HG03558 (cell line): ENCODE measurements around the gene HAND1.
A peak's percentile ranks its signal among the peaks of the same experiment; 100 is the strongest.

Experiments
- ATAC-seq: cut with Tn5 transposase; IDR thresholded peaks from one replicate; pipeline ENCODE4 v1.9.1; 2021; ENCODE audit warnings: moderate number of reproducible peaks; ENCODE audit not compliant: unreplicated experiment; ENCODE audit errors: extremely low read depth

HAND1 gene

DNA sequence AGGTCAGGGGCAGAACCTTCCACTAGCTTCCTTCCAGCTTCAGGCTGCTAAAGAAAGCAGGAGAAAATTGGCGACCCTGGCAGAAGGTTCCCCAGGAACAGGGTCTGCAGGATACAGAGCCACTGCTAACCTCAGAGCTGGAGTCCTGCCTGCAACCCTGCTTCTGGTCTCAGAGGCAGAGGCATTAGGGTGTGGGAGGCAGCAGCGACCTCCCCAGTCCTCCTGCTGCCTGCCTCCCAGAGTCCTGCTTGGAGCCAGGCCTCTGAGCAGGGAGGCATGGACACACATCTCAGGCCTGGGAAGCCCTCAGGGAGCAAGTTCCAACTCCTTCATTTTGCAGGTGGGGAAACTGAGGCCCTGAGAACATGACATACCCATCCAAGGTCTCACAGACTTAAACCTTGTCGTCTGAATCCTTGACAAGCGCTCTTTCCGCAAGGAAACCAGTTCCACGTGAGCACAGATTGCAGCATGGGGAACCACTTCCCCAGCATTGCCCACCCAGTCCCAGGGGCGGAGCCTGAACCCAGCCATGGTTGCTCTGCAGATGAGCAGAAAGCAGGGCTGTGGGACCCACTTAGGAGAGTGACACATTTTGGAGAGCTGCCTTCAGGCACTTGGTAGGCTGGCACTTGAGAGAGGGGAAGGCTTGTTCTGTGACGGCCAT lies 28.2 kb upstream of the HAND1 start:
- no peak for ATAC-seq

DNA sequence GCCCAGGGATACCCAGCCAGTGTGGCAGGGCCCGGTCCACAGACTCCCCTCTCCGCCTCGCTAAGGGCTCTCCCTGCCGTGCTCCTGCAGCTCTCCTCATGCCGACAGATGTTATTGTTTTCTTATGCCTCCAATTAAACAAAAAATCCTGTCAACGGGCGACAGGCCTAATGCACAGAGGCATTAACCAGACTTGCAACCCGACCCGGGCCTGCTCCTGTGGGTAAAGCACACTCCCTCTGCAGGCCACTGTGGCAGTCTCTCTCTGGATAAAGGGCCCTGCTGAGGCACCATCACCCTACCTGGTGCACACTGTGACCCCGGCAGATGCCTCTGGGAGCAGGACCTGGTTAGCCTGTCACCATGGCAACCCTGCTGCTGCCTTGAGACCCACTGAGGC lies 27.5 kb upstream of the HAND1 start:
- no peak for ATAC-seq

GRCh38 chr5:154503698-154504039 lies 25.6 kb upstream of the HAND1 start:
- ATAC-seq, result no peak

GRCh38 chr5:154502180-154502579 lies 24.2 kb upstream of the HAND1 start:
- ATAC-seq, result no peak

DNA sequence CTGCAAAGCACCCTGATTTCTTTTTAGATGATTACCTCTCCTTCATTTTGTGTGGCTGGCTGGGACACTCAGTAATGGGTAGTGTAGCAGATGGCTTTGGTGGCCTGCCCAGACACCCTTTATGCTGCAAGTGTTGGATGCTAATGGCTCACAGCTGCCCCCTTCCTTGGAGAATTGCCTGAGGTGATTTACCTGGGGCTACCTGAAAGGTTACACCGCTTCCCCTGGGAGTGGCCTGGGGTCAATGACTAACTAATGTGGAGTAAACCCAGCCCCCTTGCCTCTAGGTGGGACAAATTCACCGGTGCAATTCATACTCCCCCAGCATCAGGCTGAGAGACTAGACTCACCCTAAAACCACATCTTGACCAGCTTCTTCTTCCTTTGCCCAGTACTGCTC lies 23.5 kb upstream of the HAND1 start:
- ATAC-seq, result no peak

DNA sequence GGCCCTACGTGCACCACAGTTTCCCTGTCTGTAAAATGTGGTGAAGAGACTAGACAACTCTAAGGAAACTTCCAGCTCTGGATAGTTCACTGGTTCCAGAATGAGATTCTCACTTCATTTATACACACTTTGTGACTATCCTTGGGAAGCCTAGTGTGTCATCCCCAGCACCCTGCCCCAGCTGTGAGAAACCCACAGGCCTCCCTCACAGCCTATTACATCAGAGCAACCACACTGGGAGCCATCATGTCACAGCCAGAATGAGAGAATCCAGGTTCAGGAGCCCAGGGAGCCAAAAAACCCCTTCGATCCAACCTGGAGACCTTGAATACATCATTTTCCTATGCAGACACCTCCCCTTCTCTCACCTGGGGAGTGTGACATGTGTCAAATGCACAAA lies 21.0 kb upstream of the HAND1 start:
- no peak for ATAC-seq

DNA sequence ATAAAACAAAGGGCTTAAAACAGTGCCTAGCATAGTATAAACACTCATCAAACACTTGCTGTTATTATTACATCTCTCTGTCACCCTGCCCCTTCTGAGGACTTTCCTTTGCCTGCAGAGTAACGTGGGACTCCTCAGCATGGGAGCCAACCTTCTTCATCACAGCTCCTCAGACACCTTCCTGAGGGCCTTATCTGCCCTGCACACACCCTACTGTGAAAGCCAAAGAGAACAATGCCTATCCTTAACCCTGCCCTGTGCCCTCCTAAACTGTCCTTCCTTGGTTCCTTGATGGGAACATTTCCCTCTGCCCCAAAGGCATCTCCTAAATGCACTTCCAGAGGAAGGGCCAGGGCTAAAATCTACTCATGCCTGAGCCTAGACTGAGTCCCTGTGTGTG lies 20.6 kb upstream of the HAND1 start:
- no peak for ATAC-seq

GRCh38 chr5:154494036-154494435 lies 16.0 kb upstream of the HAND1 start:
- ATAC-seq, result no peak

GRCh38 chr5:154493274-154493673 lies 15.2 kb upstream of the HAND1 start:
- ATAC-seq, result no peak

DNA sequence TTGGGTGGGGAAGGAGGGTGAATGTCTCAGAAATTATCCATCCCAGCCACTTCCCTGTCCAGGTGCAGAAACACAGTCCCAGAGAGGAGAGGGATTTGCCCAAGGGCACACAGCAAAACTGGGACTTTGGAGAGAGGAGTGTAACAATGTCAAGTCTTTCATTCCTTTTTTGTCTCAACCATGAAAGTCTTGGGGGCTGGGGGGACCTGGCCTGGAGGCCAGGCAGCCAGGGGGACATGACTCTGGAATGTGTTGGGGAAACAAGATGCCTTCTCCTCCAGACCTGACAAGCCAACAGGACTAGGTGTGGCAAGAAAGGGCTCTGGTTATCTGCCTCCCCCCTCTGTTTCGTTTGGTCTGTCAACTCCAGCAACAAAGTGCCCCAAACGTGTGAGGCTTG lies 13.9 kb upstream of the HAND1 start:
- no peak for ATAC-seq

DNA sequence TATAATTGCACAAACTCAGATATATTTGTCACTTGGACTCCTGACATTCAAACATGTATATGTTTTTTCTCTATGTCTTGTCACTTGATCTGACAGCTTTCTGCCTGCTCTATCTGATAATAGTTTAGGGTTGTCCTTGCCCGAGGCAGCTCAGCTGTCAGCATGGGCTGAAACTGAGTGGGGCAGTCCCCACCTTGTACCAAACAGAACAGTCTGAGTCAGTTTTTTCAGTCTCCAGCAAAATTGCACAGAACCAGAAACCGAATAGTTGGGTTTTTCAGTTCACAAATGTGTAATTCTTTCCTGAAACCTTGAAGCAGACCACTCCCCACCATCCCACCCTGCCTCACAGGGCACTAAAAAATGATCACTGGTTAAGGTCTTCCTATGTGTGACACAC lies 9.5 kb upstream of the HAND1 start:
- ATAC-seq, result peak; percentile 98

- no peak for ATAC-seq
Measured at GRCh38 chr5:154486427-154486866, 8.4 kb upstream of the HAND1 start.

GRCh38 chr5:154485850-154486426 lies 7.9 kb upstream of the HAND1 start:
- ATAC-seq, result no peak

- no peak for ATAC-seq
Measured at GRCh38 chr5:154485096-154485491, 7.1 kb upstream of the HAND1 start.

DNA sequence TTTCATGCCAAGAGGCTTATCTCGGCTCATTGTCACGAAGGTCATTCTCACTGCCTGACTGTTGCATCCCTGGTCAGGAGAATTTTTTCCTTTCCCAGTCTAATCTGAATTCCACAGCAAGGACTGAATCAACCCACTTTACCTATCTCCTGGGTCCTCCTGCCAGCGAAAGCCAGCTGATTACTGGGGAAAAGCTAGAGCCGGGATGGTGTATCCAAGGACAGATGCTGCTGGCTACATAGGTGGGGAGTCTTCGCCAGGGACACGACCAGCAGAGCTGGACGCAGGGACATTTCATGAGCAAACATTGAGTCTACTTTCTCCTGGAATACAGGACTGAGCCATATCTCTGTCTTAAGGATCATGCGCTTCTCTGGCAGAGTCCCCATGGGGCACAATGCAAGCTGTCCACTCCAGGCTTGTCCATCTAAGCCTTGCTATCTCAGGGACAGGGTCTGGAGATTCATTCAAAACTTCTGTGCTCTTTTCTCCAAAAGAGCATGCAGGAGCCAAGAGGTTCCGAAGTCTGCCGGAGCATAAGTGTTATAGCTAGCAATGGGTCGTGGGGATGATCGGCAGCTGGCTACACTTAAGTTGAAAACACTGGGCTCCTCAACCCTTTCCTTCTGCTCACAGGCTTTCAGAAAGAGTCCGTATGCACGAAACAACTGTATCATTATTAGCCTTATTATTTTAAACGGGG lies 6.5 kb upstream of the HAND1 start:
- no peak for ATAC-seq

- no peak for ATAC-seq
Measured at GRCh38 chr5:154483654-154484392, 5.8 kb upstream of the HAND1 start.

GRCh38 chr5:154482528-154483449 lies 4.8 kb upstream of the HAND1 start:
- ATAC-seq, result no peak

GRCh38 chr5:154481584-154482381 lies 3.8 kb upstream of the HAND1 start:
- ATAC-seq, result no peak

DNA sequence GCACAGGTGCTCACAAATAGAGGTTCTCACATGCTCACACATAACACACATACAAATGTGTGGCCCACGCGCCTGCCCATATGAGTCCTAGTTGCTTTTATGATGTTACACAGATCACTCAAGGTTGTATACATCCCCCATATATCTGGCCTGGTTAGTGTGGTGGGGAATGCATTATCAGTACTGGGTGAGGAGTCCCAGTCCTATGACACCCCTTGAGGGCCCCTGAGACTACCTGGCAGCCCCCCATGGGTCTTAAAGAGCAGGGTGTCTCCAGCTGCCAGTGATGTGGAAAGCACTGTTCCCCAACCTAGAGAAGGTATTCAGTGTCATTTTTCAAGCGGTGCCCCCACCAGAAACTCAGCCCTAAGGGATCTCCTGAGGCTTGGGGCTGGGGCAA lies 2.8 kb upstream of the HAND1 start:
- no peak for ATAC-seq
